ENCODE measurements around the gene TCTA.

TCTA gene

DNA sequence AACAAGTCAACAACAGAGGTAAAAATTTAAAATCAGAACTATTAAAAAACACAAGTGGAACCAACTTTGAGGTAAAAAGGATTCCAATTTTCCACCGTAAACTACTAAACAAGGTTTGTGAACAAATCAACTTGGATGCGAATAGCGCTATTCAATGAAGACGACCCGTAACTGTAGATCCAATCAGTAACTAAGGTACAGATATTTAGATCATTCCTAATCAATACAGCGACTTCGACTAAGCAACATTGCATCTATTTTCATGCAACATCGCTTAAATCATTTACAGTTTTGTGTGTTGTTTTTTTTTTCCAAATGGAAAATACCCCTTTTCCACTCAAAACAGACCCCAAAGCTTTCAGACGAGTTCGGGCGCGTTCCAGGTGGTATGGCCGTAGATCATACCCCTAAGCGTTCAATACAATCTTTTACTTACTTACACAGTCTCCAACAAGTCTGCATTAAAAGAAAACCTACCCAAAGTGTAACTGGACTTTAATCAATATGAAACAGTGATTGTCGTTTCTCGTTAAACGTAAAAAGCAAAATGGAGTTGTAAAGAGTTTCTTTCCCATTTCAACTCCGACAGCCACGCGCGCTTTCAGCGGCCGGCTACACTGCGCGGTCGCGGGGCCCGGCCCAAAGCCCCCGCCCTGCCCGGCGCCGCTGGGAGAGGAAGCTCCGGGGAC is 1.2 kb upstream of the TCTA start:
- no peak for DNase-seq

DNA sequence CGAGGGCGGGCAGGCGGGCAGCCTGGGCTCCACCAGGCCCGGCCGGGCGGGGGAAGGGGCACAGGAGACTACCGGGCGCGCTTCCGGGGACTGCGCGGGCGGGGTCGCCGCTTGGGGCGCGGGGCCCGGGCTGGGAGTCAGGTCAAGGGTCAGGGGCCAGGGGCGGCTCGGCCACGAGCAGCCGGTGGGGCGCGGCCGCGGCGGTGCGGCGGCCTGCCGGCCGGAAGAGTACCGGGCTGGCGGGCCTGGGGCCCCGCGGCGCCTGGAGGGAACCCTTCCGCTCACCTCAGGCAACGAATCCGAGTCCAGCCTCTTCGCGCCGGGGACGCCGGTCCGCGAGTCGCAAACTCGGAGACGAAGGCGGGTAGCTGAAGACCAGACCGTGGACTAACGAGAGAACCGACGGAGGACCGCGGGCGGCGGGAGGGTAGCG is 672 bp upstream of the TCTA start:
- DNase-seq = peak in 1 of 2 donors; percentile 58

DNA sequence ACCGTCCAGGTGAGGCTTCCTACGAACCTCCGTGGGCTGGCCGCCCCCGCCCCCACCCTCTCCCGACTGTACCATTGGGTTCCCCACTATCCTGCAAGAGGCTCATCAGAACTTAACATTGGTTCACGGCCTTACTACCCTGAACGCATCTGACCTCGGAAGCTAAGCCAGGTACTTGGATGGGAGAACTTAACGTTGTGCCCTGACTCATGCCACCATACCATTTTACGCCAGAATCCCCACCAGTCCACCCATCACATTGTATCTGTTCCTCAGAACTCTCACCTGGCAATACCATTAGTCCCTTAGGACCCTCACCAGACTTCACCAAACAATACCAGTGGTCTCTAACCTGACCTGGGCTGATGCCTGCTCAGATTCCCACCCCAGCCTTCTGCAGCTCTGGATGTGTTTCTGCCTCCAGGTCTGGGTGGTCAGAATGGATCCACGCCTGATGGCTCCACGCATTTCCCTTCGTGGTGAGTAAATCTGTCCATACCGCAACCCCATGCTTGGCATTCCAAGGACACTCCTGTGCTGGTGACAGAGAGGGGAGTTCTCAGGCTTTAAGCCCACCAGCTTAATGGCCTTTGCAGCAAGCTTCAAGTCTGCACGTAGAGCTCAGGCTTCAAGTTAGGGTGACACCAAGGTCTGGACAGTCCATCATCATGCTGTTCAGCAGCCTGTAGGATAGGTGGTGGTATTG is 562 bp downstream of the TCTA start:
- no peak for DNase-seq

DNA sequence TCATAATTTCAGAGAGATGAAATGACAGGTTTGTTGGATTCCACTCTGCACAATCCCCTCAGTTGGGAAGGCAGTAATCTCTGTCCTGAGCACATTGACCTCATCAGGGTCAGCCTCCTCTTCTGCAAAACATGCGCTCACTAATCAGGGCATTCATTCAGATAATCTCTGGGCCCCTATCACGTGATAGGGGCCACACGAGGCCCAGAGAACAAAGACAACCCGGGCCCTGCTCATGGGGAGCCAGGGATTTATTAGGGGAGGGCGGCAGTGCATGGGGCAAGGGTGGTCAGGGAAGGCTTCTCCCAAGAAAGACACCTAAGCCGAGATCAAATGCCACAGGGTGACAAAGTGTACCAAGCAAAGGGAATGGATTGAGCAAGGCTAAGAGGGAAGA is 1.1 kb downstream of the TCTA start:
- DNase-seq = no peak

DNA sequence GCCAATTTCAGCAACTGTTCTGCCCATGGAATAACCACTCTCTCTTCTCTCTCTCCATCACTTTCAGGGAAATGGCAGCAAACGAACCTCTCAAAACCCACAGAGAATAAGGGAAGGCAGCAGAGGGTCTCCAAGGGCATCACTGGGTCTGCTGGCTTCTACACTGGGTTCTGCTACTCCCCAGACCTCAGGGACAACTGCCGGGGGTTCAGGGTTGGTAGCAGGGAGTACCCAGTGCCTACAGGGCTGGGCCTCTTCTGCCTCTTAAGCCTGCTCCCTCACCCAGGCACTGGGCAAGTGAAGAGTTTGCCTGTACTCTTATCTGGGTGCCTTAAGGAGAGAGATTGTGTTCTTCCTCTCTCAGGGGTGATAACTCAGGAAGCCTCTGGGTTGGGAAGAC is 2.5 kb downstream of the TCTA start:
- no peak for DNase-seq

DNA sequence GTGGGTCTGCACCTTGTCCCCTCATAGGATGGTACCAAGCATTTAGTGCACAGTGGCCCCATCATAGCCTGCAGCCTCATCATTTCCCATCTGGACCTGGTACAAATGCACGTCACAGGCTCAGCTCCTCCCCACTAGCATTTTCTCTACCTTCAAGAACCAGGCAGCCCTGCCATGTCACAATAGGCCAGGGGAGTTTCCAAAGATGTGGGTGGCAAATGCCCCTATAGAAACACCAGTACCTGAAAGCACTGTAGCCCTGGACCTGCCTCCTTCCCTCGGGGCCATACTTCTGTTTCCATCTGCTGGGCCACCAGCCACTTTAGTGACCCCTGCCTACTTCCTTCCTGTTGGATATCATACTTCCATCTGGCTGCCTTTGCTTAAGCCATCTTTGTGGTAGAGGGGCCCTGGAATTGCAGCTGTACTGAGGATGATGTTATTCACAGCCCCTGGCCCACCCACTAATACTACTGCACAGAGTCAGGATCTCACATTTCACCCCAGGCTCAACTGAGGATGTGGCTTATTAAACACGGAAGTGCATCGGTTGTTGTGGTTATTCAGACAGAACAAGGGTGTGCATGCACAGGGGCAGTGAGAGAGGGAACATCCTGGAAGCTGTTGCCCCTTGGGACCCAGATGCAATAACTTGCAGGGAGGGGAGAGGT is 3.8 kb downstream of the TCTA start:
- DNase-seq = no peak

DNA sequence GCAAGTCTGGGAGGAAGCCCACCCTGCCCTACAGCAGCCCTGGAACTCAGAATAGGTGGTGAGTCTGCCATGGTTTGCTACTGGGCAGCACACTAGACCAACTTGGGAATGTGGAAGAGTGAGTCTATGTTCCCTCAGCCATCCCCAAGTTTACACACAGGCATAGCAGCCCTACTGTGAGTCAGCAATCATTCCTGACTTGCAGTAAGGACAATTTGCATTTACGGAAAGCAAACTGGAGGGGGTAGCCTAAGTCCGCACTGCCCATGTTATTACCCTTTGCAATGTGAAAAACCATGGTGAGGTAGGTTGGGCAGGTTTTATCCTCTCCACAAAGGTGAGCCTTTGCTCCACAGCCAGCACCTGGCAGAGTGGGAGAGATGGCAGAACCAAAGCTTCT is 4.6 kb downstream of the TCTA start:
- DNase-seq = no peak

DNA sequence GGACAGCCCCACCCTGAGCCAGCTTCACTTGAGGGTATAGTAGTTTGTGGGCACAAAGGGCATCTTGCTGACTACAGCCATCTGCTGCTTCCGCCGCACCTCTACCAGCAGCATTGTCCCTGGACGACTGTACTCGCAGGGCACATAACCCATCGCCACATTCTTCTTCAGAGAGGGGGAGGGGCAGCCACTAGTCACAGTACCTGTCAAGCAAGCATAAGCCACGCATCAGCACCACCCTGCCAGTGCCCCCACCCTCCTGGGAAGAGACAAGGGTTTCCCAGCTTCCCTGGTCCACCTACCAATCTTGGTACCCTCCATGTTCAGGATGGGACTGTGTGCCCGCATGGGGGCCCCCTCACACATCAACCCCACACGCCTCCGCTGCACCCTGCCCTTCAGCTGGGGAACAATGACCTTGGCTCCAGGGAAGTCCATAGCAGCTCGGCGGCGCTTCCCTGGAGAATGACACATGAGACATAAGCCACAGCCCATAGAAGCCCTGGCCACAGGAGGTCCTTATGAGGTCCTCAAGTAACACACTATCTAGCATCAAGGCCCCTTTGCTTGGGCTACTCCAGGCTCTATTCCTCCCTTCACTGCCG is 5.4 kb downstream of the TCTA start:
- no peak for DNase-seq

DNA sequence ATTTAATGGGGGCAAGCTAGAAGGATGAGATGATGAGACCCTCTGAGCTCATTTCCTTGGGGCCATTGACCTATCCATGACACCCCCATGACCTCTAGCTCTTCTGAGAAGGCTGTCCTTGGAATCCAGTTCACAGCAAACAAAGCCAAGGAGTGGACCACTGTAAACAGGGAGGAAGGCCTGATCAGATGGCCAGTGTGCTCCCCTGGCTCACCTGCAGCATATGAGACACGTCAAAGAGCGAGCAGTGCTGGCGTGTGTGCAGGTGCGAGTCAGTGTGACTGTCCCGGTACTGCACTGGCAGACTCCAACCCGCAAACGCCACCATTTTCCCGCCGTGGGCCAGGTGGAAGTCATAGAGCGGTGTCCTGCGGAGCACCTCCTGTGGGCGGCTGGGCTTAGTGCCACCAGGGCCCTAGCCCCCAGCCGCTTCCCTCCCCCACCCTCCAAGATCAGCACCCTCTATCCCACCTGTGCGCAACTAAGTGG is 9.7 kb downstream of the TCTA start:
- DNase-seq = no peak

DNA sequence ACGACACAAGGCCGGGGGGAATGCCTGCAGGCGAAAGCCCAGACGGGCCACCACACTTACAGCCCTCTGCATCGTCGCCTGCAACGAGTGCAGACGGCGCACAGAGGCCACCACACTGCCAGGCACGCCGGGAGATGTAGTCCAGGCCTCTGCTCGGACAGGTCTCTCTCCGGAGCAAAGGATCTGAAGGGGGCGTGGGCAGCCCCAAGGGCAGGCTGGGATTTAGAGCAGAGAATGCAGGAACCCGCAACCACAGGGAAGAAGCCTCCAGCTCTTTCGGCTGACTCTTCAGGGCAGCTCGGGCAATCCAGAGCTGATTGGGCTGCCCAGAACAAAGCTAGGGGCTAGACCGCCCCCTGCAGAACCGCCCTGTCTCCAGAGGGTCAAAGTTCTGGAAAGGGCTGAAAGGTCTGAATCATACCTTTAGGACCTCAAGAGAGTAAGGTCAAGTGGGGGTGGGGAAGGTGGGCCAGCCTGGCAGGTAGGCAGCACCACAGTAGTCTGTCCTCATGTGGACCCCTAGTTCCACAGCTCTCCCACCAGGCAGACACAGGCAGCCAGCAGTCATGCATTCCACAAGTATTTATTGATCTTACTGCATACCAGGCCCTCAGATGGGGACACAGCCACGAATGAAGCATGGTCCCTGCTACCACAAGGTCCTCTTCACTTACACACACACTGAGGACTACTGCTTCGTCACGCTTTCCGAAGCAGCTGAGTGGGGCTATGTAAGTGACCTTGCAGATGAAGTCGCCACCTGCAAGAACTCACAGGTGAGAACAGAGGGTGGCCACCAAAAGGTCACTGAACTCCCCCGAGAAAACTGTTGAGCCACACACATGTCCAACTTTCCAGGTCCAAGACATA is 10.4 kb downstream of the TCTA start, which contains the start of gene AMT:
Gene AMT, minus strand, starts transcription at position 95 of the 870 bp plus-strand sequence. Its CDS starts 23 bp downstream, at position 72.
- DNase-seq = peak in 1 of 2 donors; percentile 18

DNA sequence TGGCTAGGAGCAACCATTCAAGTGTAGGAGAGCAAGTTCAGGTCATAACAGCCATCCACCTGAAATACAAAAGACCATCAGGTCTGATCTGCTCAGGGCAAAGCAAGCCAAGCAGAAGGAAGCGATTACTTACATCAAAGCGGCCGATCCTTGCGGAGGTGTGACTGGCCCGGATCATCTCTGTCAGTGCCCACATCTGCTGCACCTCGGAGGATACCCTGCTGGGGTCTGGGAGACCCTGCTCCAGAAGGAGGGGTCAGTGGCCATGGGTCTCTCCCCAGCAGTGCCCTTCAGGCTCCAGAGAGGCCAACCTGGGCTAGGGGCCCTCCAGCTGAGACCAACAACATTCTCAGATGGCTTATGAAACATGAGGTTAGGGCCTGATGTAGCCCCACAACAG is 12.6 kb downstream of the TCTA start:
- DNase-seq = no peak

DNA sequence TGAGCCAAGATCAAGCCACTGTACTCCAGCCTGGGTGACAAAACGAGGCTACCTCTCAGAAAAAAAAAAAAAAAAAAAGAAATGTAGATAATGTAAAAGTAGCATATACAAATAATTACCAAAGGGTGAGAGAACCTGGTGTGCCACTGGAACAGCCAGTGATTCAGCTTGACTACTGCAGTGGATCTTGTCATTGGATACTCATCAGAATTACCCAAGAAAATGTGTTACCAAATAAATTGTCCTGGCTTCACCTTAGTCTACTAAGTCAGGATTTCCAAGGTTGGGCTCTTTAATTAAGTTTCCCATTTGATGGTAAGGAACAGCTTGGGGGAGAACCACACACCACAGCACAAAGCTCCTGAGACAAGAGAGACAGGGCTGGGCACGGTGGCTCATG is 15.4 kb downstream of the TCTA start:
- DNase-seq = no peak

DNA sequence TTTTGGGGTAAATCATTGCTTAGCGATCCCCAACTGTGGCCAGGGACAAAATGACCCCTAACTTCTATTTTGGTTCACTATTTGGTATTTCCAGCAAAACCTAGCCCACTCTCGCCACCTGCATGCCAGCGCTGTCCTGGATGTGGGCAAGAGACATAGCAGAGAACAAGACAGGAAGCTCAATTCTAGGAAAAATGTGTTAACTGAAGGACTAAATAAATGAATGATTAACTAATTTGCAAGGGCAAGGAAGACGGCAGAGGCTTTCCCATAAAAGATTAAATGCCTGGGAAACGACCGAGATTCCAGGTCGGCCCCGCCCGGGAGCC is 16.5 kb downstream of the TCTA start:
- DNase-seq = no peak

DNA sequence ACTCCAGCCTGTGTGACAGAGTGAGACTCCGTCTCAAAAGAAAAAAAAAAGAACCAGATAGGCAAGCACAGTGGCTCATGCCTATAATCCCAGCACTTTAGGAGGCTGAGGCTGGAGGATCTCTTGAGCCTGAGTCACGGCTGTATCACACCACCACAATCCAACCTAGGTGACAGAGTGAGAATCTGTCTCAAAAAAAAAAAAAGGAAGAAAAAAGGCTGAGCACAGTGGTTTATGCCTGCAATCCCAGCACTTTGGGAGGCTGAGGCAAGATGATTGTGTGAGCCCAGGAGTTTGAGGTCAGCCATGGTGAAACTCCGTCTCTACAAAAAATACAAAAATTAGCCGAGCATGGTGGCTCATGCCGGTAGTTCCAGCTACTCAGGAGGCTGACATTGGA is 22.5 kb downstream of the TCTA start:
- no peak for DNase-seq

DNA sequence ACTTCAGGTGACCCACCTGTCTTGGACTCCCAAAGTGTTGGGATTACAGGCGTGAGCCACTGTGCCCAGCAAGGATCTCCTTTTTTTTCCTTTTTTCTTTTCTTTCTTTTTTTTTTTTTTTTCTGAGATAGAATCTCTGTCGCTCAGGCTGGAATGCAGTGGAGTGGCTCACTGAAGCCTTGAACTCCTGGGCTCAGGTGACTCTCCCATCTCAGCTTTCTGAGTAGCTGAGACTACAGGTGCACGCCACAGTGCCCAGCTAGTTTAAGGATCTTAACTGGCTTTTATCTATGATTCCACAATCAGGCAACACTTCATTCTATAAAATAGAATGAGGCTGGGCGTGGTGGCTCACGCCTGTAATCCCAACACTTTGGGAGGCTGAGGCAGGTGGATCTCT is 33.2 kb downstream of the TCTA start:
- no peak for DNase-seq

DNA sequence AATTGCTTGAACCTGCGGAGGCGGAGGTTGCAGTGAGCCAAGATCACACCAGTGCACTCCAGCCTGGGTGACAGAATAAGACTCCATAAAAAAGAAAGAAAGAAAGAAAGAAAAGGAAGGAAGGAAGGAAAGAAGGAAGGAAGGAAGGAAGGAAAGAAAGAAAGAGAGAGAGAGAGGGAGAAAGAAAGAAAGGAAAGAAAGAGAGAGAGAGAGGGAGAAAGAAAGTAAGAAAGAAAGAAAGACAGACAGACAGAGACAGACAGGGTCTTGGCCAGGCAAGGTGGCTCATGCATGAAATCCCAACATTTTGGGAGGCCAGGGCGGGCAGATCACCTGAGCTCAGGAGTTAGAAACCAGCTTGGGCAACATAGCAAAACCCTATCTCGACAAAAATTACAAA is 41.4 kb downstream of the TCTA start:
- no peak for DNase-seq

DNA sequence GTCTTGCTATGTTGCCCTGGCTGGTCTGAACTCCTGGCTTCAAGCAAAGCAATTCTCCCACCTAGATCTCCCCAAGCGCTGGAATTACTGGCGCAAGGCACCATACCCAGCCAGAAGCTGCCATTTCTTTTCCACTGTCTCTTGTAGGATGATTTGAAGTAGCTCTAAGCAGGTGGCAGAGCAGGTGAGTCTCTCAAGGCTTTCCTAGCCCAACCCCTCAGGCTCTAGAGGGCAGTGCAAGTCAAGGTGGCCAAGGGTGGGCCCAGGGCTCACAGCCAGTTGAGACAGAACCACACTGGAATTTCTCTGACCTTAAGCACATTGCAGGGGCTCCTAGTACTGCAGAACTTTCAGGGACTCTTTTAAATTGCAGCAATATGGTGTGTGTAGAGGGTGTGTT is 42.2 kb downstream of the TCTA start:
- DNase-seq = no peak

DNA sequence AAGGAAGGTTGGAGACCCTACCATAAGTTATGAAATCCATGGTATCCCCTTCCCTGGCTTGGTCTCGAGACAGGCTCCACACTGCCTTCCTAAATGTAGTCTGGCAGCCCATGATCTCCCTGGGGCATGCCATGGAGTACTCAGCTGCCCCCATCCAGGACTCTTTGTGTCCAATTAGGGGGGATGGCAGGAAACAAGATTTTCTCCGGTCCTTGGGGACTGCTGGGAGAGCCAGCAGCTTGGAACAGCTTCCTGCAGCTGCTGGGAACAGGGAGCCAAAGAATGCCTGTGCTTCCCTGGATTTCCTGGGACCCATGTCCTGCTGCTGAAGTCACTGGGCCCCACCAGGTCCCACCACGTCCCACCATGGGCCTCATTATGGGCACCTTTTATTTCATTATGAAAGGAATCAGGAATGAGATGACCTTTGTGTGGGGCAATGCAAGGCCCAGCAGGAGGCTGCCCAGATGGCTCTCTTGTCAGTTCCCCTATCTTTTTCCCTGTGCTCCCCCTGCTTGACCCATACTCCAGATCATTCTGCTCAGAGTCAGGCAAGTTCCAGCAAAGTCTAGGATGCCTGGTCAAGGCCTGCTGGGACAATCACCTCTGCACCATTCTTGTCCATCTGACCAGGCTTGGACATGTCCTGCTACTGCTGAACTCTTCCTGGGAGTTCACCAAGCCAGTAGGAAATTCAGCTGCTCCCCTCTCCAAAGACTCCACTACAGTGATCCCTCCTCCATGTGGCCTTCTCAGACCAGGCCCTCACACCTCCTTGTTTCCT is 42.9 kb downstream of the TCTA start:
- no peak for DNase-seq

DNA sequence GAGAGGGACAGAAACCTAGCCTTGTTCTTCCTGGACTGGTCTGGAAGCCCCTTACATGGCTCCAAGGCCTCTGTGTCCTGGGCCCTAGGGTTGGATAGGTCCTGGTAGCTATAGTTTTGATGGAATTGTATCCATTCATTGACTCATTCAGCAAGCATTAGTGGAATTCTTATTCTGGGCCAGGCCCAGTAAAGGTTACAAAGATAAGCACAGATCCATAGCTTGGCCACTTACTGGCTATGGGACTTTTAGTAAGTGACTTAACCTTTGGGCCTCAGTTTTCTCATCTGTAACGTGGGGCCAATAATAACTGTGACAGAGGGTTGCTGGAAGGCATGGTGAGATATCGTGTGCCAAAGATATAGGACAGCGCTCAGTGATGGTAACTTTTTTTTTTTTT is 44.2 kb downstream of the TCTA start:
- no peak for DNase-seq

DNA sequence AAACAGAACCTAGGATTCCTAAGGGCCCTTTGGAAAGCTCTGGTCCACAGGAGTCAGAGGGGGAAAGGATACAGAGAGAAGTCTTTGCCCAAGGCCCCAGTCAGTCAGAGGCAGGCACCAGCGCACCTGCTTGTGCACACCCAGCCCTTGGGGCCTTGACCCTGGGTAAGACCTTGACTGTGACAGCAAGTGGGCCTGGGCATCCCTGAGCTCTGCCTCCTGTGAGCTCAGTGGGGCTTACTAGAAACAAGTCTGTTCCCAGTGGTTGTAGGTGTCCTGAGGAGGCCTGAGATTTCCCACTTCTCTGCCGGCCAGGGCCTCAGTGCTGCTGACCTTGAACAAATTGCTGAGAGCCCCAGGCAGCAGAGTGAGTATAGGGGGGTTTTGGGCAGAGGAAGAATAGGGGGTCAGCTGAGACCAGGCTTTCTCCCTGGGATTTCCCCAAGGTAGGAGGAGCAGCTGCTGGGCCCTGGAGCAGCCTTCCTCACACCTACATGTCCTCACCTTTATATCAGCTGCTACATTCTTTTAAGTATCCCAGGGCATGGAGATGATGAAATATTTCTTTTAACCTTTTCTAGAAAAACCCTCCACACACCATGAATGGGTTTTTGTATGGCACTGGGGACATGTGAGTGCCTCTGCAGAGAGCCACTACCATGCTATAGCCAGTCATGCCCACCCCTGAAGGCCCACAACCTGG is 48.1 kb downstream of the TCTA start:
- DNase-seq = no peak

DNA sequence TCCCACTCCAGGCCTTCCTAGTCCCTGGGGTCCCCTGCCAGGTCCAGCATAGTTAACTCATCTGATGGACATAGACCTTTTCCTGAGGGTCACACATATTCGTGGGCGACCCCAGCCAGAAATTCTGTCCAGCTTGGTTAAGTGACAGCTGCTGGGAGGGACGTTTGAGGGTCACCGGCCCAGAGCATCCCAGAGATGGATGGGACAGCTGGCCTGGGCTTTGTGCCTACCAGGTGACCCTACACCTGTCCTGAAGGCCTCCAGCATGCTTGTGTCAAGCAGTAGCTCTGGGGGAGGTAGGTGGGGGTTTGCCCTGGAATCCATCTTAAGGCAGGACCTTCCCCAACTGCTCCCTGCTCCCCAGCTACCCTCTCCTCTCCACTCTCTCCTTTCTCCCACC is 48.7 kb downstream of the TCTA start:
- DNase-seq = no peak
